Right forelimb (tissue), 1 donor: ENCODE results near the gene TRIM28.
"Not testable (repeated sequence)": the region's sequence is repeated elsewhere in the genome, so short reads cannot be mapped to it uniquely, and the experiment has no call there.

ENCODE experiments used
- DNase-seq: peaks from one replicate; pipeline ENCODE4 v3.0.0-alpha.2; 2018

The TRIM28 gene

GRCh38 chr19:58562122-58563033, 18.5 kb downstream of the TRIM28 start:
- no peak for DNase-seq

GRCh38 chr19:58563034-58563573, 19.2 kb downstream of the TRIM28 start:
- no peak for DNase-seq

- no peak for DNase-seq
Observed at GRCh38 chr19:58563823-58564222, 20.0 kb downstream of the TRIM28 start.

- DNase-seq, result no peak
Observed at GRCh38 chr19:58566989-58567388, 23.1 kb downstream of the TRIM28 start.

- DNase-seq, result no peak
Observed at GRCh38 chr19:58568453-58569130, 24.7 kb downstream of the TRIM28 start.

- no peak for DNase-seq
Observed at GRCh38 chr19:58569191-58569942, 25.5 kb downstream of the TRIM28 start.

- DNase-seq, result no peak
Observed at GRCh38 chr19:58569943-58570670, 26.2 kb downstream of the TRIM28 start.

- DNase-seq, result no peak
Observed at GRCh38 chr19:58570770-58571574, 27.1 kb downstream of the TRIM28 start.

- DNase-seq, result no peak
Observed at GRCh38 chr19:58571575-58571947, 27.7 kb downstream of the TRIM28 start.

- DNase-seq, result no peak
Observed at GRCh38 chr19:58572026-58572817, 28.4 kb downstream of the TRIM28 start.

- DNase-seq, result peak; percentile 99
Observed at GRCh38 chr19:58572818-58573657, 29.2 kb downstream of the TRIM28 start, which contains the start of gene MZF1. Gene MZF1 (minus strand): TSS chr19:58573335. CDS start chr19:58571389, 1,946 bp downstream.

GRCh38 chr19:58573658-58574164, 29.8 kb downstream of the TRIM28 start:
- no peak for DNase-seq

GRCh38 chr19:58575183-58576041, 31.5 kb downstream of the TRIM28 start:
- DNase-seq, result peak; percentile 93

- not testable (repeated sequence) for DNase-seq
Observed at GRCh38 chr19:58577581-58577980, 33.7 kb downstream of the TRIM28 start.

GRCh38 chr19:58578012-58578925, 34.4 kb downstream of the TRIM28 start:
- peak; percentile 17 for DNase-seq

- peak; percentile 16 for DNase-seq
Observed at GRCh38 chr19:58579473-58580142, 35.7 kb downstream of the TRIM28 start.
